Ovary (tissue), 3 donors: ENCODE data around the gene NECTIN1.

Source experiments
- POLR2A ChIP-seq: fragments of 450-650 bp; IDR thresholded peaks from one replicate; pipeline ENCODE4 v1.6.1; 2017; ENCODE audit warnings: antibody characterized with exemption, mild to moderate bottlenecking, moderate library complexity
- TF ChIP-seq, protein P1 (sequence below), 3 donors: fragments of 450-650 bp in 2 of 3; fragments of 200-600 bp in 1 of 3; IDR thresholded peaks; one replicate each; pipeline versions ENCODE4 v1.5.1 to v1.8.0; 2016 to 2022; ENCODE audit warnings: antibody characterized with exemption in 3 of 3, mild to moderate bottlenecking in 1 of 3
- donor health status: DM: no; HTN: no; CAD: no.

DNA sequence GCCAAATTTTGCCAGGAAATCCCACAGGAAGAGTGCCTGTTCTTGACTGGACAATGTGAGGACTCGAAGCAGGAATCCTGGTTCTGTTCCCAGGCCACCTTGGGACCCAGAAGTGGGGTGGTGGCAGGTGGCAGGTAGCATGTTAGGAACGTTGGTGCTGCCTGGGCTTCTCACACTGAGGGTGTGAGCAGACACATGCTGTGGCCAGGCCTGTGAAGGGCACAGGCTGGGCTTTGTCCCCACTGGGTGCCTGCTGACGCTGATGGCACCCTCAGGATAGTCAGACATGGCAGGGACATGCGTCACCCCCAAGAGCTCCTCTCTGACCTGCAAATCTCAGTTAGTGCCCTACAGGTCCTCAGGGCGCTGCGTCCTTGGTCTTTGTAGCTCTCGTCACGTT is 21.1 kb upstream of the NECTIN1 start:
- TF ChIP-seq, protein P1, sequence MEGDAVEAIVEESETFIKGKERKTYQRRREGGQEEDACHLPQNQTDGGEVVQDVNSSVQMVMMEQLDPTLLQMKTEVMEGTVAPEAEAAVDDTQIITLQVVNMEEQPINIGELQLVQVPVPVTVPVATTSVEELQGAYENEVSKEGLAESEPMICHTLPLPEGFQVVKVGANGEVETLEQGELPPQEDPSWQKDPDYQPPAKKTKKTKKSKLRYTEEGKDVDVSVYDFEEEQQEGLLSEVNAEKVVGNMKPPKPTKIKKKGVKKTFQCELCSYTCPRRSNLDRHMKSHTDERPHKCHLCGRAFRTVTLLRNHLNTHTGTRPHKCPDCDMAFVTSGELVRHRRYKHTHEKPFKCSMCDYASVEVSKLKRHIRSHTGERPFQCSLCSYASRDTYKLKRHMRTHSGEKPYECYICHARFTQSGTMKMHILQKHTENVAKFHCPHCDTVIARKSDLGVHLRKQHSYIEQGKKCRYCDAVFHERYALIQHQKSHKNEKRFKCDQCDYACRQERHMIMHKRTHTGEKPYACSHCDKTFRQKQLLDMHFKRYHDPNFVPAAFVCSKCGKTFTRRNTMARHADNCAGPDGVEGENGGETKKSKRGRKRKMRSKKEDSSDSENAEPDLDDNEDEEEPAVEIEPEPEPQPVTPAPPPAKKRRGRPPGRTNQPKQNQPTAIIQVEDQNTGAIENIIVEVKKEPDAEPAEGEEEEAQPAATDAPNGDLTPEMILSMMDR (IDR thresholded peaks at IDR 0.05), result no peak
- no peak for TF ChIP-seq POLR2A
